NCI-H1048 (cell line): ENCODE results near the gene ZSCAN2.
"Not testable (repeated sequence)": the region's sequence is repeated elsewhere in the genome, so short reads cannot be mapped to it uniquely, and the experiment has no call there.

Experiments used
- DNase-seq: peaks from one replicate; lab custom pipeline; 2025; lab: John Stamatoyannopoulos, UW

ZSCAN2 gene

DNA sequence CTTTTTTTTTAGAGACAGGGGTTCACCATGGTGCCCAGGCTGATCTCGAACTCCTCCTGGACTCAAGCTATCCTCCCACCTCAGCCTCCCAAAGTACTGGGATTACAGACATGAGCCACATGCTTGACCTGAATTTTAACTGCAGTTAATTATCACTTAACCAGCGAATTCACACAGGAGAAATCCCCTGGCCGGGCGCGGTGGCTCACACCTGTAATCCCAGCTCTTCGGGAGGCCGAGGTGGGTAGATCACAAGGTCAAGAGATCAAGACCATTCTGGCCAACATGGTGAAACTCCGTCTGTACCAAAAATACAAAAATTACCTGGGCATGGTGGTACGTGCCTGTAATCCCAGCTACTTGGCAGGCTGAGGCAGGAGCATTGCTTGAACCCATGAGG, 41.1 kb downstream of the ZSCAN2 start:
- not testable (repeated sequence) for DNase-seq

DNA sequence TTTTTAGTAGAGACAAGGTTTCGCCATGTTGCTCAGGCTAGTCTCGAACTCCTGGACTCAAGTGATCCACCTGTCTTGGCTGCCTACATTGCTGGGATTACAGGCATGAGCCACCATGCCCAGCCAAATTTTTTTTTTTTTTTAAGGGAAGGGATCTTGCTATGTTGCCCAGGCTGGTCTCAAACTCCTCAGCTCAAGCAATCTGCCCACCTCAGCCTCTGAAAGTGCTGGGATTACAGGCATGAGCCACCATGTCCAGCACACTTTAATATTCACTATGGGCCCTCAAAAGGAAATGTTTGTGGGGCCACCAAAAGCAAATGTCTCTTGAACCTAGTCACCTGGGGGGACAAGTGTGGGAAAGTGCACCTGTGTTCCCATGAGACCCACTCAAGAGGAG, 41.8 kb downstream of the ZSCAN2 start:
- DNase-seq = not testable (repeated sequence)

DNA sequence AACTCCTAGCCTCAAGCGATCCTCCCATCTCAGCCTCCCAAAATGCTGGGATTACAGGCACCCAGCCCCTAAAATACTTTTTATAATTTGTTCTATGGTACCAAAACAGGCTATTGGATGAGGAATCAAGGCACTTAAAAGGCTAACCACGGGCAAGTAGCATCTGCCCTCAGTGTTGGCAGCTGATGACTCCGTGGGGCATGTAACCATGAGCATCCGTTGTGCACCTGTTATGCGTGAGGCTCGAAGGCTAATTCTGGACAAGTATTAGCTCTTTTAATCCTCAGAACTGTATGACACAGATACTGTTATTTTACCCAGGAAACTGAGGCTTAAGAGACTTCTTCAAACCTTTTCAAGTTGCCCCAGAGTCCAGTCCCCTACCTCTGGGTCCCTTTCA, 43.0 kb downstream of the ZSCAN2 start:
- DNase-seq = no peak

- no peak for DNase-seq
These were observed 44.7 kb downstream of the ZSCAN2 start for GRCh38 chr15:84645496-84645895.

DNA sequence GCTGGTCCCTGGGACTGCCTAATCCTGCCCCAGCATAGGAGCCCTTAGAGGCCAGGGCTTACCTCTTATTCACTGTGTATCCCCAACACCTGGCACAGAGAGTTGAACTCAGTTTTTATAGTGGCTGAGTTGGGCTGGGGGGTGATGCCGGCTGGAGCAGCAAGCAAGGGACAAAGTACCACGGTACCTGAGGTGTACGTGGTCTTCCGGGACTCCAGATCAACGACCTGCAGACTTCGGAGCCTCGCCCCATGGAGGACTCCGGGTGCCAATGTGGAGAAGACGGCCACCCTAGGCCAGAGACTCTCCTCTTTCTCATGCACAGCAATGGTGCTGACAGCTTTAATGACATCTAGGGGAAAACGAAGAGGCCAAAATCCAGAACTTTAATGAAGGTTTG, 45.2 kb downstream of the ZSCAN2 start:
- no peak for DNase-seq

DNA sequence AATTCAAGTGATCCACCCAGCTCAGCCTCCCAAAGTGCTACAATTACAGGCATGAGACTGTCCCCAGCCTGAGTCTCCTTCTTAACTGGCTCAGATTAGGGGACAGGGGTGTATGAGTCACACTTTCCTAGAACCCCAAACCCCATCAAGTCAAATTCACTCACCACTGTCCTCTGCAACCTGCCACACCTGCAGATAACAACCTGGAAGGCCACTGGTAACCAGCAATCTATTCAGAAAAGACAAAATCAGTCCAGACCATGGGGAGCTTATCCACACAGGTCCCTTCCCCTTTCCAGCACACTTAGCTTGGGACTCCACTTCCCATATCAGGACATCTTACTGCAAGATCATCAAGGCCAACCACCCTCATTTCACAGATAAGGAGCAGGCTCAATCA, 46.9 kb downstream of the ZSCAN2 start:
- no peak for DNase-seq

DNA sequence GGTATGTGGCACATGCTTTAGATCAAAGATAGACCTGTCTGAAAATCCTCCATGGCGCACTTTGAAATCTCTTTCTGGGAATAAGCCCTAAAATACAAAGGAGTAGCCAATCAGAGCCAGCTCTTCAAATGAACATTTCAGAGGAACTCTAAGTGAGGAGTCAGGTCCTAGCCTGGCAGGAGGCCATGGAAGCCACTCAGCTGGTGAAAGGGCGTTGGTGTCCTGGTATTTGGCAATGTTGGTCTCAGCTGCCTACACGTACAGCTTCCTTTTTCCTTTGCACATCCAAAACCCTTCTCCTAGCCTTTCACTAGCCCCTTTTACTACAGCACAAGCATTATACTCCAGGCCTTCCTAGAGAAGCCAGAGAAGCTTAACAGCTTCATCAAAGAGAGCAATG, 47.7 kb downstream of the ZSCAN2 start:
- no peak for DNase-seq

- DNase-seq = no peak
These were observed 48.9 kb downstream of the ZSCAN2 start for GRCh38 chr15:84649706-84650105.

- DNase-seq = no peak
These were observed 52.7 kb downstream of the ZSCAN2 start for GRCh38 chr15:84653584-84653909.

- peak; percentile 91 for DNase-seq
These were observed 53.3 kb downstream of the ZSCAN2 start, which contains the start of gene WDR73 for GRCh38 chr15:84653910-84654688. Gene WDR73 (minus strand): TSS chr15:84654283. CDS start chr15:84654274, 9 bp downstream.

DNA sequence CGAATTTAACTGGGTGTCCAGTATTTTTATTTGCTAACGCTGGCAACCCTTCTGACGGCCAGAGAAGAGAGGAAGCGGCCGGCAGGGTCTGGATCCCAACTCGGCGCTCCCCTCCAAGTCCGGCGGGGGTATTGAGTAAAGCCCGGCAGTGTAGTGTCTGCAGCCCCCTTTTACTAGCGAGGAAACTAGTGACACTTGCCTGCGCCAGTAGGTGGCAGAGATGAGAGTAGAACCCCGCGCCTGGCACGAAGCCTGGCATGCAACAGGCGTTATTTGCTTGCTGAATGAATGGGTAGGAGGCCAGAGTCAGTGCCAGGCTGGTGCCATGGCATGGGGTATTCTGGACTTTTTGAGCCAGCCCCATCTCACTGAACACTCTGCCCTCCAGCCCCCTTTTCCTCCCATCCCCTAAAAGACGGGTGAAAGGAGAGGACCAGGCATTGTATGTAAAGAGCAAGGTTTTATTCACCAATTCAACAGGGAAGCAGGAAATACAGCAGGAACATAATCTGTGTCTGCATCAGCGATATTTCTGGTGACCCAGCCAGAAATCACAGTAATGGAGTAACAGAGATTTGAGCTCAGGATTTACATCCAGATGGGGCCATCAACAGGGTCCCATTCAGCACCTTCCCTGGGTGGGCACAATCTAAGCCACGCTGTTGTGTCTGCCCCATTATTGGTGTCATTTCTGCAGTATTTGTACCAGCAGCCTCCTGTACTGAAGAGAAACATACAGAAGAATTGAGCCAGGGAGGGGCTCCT, 54.1 kb downstream of the ZSCAN2 start:
- peak; percentile 64 for DNase-seq

DNA sequence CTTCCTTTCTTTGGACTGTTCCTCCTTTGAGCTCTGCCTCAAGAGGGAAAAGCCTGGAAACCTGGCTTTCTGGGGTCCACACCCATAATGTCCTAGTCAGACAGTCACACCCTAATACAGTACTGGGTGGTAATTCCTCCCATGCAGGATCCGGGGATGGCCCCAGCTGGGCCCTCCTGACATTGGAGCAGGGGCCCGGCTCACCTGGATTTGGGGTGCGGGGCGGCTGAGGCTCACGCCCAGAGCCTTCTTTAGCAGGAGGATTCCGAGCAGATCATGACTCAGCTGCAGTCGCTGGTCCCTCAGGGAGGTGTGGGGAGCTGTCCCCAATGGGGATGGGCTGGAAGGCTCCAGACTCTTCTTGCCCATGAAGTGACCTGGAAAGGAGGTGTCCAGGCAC, 56.2 kb downstream of the ZSCAN2 start:
- DNase-seq = no peak

DNA sequence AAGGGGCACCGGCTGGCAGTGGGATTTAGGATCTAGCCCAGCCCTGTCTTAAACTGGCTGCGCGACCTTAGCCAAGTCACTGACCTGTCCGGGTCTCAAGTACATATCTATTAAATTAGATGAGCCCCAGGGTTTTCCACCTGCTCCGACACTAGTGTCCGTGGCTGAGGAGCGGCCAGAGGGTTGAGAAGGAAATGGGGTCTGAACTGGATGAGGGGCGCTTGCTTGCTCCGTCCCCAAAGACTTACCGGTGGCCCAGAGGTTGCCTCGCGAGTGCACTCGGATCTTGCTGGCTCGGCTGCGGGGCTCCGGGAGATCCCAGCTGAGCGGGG, 56.9 kb downstream of the ZSCAN2 start:
- DNase-seq = no peak

DNA sequence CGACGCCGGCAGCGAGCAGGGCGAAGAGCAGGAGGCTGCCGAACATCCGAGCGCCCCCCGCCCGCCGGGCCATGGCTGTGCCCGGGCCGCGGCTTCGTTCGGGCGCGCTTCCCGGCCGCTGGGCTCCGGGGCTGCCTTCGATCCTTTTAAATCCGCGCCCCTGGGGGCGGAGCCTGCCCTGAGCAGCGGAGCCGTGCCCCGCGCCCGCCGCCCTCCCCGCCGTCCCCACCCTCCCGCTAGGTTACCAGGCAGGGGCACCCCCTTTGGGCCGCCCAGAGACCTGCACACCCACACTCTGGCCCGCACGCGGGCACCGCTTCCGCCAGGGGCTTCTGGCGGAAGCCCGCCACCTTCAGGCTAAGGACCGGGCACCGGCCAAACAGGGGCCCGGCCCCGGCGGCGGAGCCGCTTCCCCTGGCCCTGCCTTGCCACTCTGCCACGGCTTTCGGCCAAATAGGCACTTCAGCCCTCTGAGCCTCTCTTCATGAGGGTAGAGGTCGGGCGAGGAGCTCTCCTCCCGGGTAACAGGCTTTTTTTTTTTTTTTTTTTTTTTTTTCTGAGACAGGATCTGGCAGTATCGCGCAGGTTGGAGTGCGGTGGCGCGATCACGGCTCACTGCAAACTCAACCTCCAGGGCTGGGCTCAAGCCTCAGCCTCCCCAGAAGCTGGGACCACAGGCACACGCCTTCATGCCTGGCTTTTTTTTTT, 57.4 kb downstream of the ZSCAN2 start, which contains the start of gene NMB:
TSS of gene NMB (minus strand) at position 120 of the 708 bp plus-strand sequence. CDS start at position 73, 47 bp downstream.
- DNase-seq = peak; percentile 42

GRCh38 chr15:84658788-84659411, 58.1 kb downstream of the ZSCAN2 start:
- DNase-seq = no peak

- DNase-seq = no peak
These were observed 59.3 kb downstream of the ZSCAN2 start for GRCh38 chr15:84659904-84660781.

GRCh38 chr15:84661001-84661400, 60.2 kb downstream of the ZSCAN2 start:
- DNase-seq = no peak

- DNase-seq = no peak
These were observed 65.6 kb downstream of the ZSCAN2 start for GRCh38 chr15:84666373-84666772.

- DNase-seq = no peak
These were observed 67.6 kb downstream of the ZSCAN2 start for GRCh38 chr15:84668221-84668982.

DNA sequence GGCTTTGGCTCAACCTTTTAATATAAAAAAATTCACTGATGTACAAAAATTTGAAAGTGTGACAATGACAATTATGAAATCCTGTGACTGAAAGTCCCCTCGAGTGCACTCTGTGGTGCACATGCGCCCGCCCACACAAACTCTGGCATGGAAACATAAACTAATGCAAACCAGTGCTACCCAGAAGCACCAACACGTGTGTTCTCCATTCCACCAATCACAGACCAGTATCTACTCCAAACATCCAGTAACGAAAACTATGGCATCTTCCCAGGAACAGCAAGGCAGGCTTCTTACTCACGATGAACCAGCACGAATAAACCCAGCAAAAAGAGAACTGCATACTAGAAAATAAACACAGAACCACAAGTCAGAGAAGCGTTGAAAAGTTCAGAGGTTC, 68.9 kb downstream of the ZSCAN2 start:
- no peak for DNase-seq

DNA sequence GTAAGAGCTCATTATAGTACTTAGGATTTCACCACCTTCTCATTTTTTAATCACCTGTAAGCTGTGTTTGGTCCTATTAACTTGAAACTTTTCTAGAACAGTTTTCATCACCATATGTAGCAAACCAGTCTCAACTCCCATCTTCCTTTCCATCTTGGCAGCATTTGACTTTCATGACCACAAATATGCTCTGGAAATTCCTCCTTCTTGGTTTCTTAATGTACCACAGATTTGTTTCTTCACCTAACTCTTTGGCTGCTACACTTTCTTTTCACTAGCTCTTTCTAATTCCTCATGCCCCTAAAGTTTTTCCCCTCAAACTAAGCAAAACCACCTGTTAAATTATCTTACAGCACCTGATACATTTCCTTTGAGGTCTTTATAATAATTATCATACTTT, 70.4 kb downstream of the ZSCAN2 start:
- DNase-seq = no peak
